Natural killer cell treated with Interleukin-12 subunit alpha and Interleukin-12 subunit beta and Interleukin-15 and Interleukin-18, amount 100 ng/mL, for 72 hours (primary cell): ENCODE results near the gene PCDHA13. TPM values are rescaled to one million over a fixed set of nuclear protein-coding genes. Genes with fewer than 3 reads are reported as not detected.

ENCODE experiments used
- ATAC-seq, 2 donors: fragments of 150-1000 bp; cut with Tn5 transposase in 1 of 2; sonication (Bioruptor Pico), chemical (Tn5 transposase) in 1 of 2; 2 replicates each; pipeline ENCODE4 v1.10.0; 2021
- DNase-seq: peaks from one replicate; pipeline ENCODE4 v3.0.0; 2022; ENCODE audit warnings: low spot score
- H3K27ac Mint-ChIP-seq, 2 donors: 1 replicate in 1 of 2; 2 replicates in 1 of 2; pipeline ENCODE4 v1.8.0; 2022; ENCODE audit warnings: mixed read lengths in 2 of 2, mild to moderate bottlenecking in 1 of 2, moderate library complexity in 1 of 2
- H3K27me3 Mint-ChIP-seq, 2 donors: 1 replicate in 1 of 2; 2 replicates in 1 of 2; pipeline ENCODE4 v1.8.0; 2022; ENCODE audit warnings: mixed read lengths in 2 of 2
- H3K36me3 Mint-ChIP-seq: one replicate; pipeline ENCODE4 v1.8.0; 2022; ENCODE audit warnings: mixed read lengths
- H3K4me1 Mint-ChIP-seq, 2 donors: 1 replicate in 1 of 2; 2 replicates in 1 of 2; pipeline ENCODE4 v1.8.0; 2022; ENCODE audit warnings: low read depth in 2 of 2, mixed read lengths in 2 of 2, mild to moderate bottlenecking in 1 of 2
- H3K4me3 Mint-ChIP-seq: one replicate; pipeline ENCODE4 v1.8.0; 2022; ENCODE audit warnings: mixed read lengths
- H3K9me3 Mint-ChIP-seq: 2 replicates; pipeline ENCODE4 v1.8.0; 2022; ENCODE audit warnings: mixed read lengths
- total RNA-seq, 2 donors: library from RNA; stranded (reverse); gene quantifications; one replicate each; pipeline ENCODE4 v1.2.3, GENCODE V29; 2022

Gene PCDHA13
- total RNA-seq, 2 donors from 2014 or later, result not detected

DNA sequence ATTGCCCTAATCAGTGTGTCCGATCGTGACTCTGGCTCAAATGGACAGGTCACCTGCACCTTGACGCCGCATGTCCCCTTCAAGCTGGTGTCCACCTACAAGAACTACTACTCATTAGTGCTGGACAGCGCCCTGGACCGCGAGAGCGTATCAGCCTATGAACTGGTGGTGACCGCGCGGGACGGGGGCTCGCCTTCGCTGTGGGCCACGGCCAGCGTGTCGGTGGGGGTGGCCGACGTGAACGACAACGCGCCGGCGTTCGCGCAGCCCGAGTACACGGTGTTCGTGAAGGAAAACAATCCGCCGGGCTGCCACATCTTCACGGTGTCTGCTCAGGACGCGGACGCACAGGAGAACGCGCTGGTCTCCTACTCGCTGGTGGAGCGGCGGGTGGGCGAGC, 1.4 kb downstream of the PCDHA13 start:
- H3K27me3 Mint-ChIP-seq, result peaks cover 9 to 25% of the 10 kb centered on the region in 2 donors
- H3K36me3 Mint-ChIP-seq, result peaks cover 20% of the 10 kb centered on the region
- H3K4me1 Mint-ChIP-seq, result no peaks in the 10 kb centered on the region
- H3K9me3 Mint-ChIP-seq, result peaks cover 14% of the 10 kb centered on the region
- DNase-seq (no peak), ATAC-seq (no peak)
- H3K4me3 Mint-ChIP-seq, result no peak overlapping the region
- H3K27ac Mint-ChIP-seq, result no peak overlapping the region

DNA sequence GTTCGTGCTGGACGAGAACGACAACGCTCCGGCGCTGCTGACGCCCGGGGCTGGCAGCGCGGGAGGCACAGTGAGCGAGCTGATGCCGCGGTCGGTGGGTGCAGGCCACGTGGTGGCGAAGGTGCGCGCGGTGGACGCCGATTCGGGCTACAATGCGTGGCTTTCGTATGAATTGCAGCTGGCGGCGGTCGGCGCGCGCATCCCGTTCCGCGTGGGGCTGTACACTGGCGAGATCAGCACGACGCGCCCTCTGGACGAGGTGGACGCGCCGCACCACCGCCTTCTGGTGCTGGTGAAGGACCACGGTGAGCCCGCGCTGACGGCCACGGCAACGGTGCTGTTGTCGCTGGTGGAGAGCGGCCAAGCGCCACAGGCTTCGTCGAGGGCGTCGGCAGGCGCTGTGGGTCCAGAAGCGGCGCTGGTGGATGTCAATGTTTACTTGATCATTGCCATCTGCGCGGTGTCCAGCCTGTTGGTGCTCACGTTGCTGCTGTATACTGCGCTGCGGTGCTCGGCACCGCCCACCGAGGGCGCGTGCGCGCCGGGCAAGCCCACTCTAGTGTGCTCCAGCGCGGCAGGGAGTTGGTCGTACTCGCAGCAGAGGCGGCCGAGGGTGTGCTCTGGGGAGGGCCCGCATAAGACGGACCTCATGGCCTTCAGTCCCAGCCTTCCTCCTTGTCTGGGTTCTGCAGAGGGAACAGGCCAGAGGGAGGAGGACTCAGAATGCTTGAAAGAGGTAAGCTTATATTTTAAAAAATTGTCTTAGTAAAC, 2.2 kb downstream of the PCDHA13 start:
- H3K27me3 Mint-ChIP-seq, result peaks cover 9 to 25% of the 10 kb centered on the region in 2 donors
- H3K9me3 Mint-ChIP-seq, result peaks cover 10% of the 10 kb centered on the region
- H3K4me3 Mint-ChIP-seq, result no peak overlapping the region
- H3K27ac Mint-ChIP-seq, result no peak overlapping the region
- ATAC-seq, result peak in 1 of 2 donors; percentile 41
- H3K4me1 Mint-ChIP-seq, result no peaks in the 10 kb centered on the region
- peaks cover 20% of the 10 kb centered on the region for H3K36me3 Mint-ChIP-seq
- DNase-seq, result no peak

DNA sequence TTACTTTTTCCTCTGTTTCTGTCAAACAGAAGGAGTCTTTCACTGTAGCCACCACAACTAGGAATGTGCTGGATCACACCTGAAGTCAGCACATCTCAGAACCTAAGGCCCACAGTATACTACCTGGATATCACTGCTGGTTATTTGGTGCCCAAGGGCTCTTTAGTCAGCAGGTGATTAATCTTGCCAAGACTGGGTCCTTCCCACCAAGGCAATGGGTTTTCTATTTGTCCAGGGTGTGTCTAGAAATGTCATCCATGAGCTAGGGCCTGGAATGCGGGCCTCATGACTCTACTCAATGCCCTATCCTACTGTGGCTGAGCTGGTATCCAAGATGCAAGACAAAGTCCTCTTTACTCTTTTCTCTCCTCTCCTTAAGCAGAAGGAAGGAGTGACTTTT, 34.4 kb downstream of the PCDHA13 start:
- Mint-ChIP-seq H3K27ac (no peak overlapping the region), H3K9me3 (peaks cover 14% of the 10 kb centered on the region), H3K4me1 (no peaks in the 10 kb centered on the region), H3K36me3 (no peaks in the 10 kb centered on the region), H3K4me3 (no peak overlapping the region), H3K27me3 (no peaks in the 10 kb centered on the region)
- no peak for DNase-seq
- ATAC-seq, result no peak

DNA sequence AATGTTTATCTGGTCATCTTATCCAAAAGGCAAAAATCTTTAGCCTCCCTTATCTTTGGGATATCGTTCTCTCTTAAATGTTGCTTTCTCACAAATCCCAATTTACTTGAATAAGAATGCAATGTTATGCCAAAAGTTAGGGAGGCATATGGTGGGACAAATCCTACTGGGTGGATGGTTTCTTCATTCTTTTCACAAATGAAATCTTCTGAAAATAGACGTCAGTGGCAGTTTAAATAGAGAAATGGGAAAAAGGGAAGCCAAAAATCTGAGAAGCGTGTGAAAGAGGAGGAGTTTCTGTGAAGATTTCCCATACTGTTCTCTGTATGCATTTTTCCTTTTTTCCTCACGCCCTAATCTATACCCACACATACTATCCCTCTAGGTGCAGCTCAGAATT, 41.7 kb downstream of the PCDHA13 start:
- H3K27ac Mint-ChIP-seq, result no peak overlapping the region

DNA sequence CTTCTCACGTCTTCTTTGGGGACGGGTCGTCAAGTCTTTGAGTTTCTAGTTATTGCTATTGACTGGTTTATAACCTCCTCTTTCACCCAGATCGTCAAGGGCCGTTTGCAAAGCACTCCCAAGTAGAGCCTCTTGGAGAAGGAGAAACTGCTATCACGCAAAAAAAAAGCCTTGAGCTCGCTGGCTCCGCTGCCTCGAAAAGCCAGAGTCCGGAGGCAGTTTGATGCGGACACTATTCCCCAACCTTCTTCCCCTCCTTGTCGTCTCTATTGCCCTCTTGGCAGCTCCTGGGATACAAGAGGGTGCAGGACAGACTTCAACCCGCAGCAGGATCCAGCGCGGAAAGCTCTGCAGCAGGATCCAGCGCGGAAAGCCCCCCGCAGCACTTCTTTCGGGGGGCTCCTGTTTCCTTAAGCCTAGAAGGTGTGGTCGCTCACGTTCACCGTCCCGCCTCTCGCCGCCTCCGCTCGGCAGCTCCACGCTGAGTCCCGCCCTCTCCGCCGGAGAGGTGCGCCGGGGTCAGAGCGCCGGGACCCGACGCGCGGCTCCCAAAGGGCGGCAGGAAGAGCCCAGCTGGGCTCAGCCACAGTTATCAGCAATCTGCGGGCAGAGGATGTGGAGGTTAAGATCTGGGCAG, 44.0 kb downstream of the PCDHA13 start, which contains the start of gene PCDHAC1:
Gene PCDHAC1 (plus strand): TSS at position 494 of the 637 bp plus-strand sequence. CDS start 594 bp downstream, outside the sequence.
- Mint-ChIP-seq H3K4me3 (no peak within 1 kb of the TSS), H3K27me3 (peaks cover 11 to 22% of the 10 kb centered on the region in 2 donors), H3K36me3 (no peaks in the 10 kb centered on the region), H3K9me3 (no peaks in the 10 kb centered on the region), H3K27ac (no peak within 1 kb of the TSS), H3K4me1 (no peaks in the 10 kb centered on the region)
- DNase-seq (no peak), ATAC-seq (peak in 1 of 2 donors; percentile 31)

More for the DNA sequence above, 41.7 kb downstream of the PCDHA13 start:
- H3K4me1 Mint-ChIP-seq, result no peaks in the 10 kb centered on the region
- DNase-seq (no peak), ATAC-seq (no peak)
- H3K4me3 Mint-ChIP-seq, result no peak overlapping the region
- H3K27me3 Mint-ChIP-seq, result peaks cover 9 to 11% of the 10 kb centered on the region in 2 donors
- H3K36me3 Mint-ChIP-seq, result no peaks in the 10 kb centered on the region
- peaks cover 4% of the 10 kb centered on the region for H3K9me3 Mint-ChIP-seq

DNA sequence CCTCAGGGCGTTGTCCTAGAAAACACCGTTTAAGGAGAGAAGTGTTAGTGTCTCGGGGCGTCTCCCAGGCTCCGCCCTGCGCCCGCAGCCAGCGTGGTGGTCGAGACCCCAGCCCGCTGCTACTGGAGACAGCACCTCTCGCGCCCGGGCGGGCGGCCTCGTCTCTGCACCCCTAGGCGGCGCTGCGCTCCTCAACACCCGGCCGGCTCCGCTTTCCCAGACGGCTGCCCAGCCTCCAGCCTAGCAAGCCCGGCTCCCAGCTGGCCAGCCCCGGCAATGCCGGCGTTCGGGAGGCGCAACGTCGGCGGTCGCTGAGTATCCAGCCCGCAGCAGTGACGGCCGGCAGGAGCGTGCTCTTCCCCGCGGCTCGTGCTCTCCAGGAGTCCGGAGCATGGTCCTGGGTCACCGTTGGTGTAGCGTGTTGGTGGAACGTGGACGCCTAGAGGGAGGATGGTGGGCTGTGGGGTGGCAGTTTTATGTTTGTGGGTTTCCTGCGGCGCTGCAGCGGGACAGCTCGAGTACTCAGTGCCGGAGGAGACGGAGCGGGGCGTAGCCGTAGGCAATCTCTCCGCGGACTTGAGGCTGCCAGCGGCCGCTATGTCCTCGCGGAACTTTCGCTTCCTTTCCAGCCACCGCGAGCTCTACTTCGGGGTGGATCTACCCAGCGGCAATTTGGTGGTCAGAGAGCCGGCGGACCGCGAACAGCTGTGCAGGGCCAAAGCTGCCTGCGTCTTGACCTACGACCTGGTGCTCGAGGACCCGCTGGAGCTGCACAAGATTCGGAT, 44.7 kb downstream of the PCDHA13 start:
- no peak for DNase-seq
- Mint-ChIP-seq H3K27ac (no peak overlapping the region), H3K4me3 (no peak overlapping the region)

DNA sequence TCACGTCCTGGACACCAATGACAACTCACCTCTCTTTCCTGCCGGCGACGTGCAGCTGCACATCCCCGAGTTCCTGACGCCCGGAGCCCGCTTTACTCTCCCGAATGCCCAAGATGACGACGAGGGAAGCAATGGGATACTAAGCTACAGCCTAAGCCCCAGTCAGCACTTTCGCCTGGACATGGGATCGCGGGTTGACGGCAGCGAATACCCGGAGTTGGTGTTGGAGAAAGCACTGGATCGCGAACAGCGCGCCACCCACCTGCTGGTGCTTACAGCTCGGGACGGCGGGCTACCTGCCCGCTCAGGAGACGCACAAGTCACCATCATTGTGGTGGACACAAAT, 45.3 kb downstream of the PCDHA13 start:
- no peak for DNase-seq
- H3K27ac Mint-ChIP-seq, result no peak overlapping the region
- ATAC-seq, result no peak
- no peak overlapping the region for H3K4me3 Mint-ChIP-seq
- H3K27me3 Mint-ChIP-seq, result peaks cover 10 to 22% of the 10 kb centered on the region in 2 donors
- H3K36me3 Mint-ChIP-seq, result no peaks in the 10 kb centered on the region
- no peaks in the 10 kb centered on the region for H3K4me1 Mint-ChIP-seq
- no peaks in the 10 kb centered on the region for H3K9me3 Mint-ChIP-seq

More for the DNA sequence above, 44.7 kb downstream of the PCDHA13 start:
- peak in 1 of 2 donors; percentile 31 for ATAC-seq
- Mint-ChIP-seq H3K36me3 (no peaks in the 10 kb centered on the region), H3K27me3 (peaks cover 11 to 22% of the 10 kb centered on the region in 2 donors), H3K9me3 (no peaks in the 10 kb centered on the region), H3K4me1 (no peaks in the 10 kb centered on the region)

Other genes with a start within 250 kb of the PCDHA13 start
- gene CD14, start 248.9 kb upstream of the PCDHA13 start, total RNA-seq, result under 1 TPM; 0.92 to 1.00 TPM
- gene TMCO6, start 242.7 kb upstream of the PCDHA13 start, total RNA-seq, result 10 to 100 TPM; 11.6 to 30.3 TPM
- 10 to 100 TPM; 56.2 to 56.8 TPM for gene NDUFA2, start 234.5 kb upstream of the PCDHA13 start, total RNA-seq
- 10 to 100 TPM; 78.9 to 93.2 TPM for gene IK, start 234.3 kb upstream of the PCDHA13 start, total RNA-seq
- 10 to 100 TPM; 43.7 to 52.7 TPM for gene WDR55, start 217.2 kb upstream of the PCDHA13 start, total RNA-seq
- gene DND1, start 208.5 kb upstream of the PCDHA13 start, total RNA-seq, result 1 to 10 TPM; 3.3 to 7.8 TPM
- gene HARS1, start 190.8 kb upstream of the PCDHA13 start, total RNA-seq, result 100 to 1,000 TPM; 104 to 113 TPM
- gene HARS2, start 190.7 kb upstream of the PCDHA13 start, total RNA-seq, result 10 to 100 TPM; 28.2 to 33.9 TPM
- gene ZMAT2, start 181.7 kb upstream of the PCDHA13 start, total RNA-seq, result 10 to 100 TPM; 57.0 to 62.1 TPM
- not detected for gene PCDHA1, start 96.0 kb upstream of the PCDHA13 start, total RNA-seq
- gene PCDHA2, start 87.3 kb upstream of the PCDHA13 start, total RNA-seq, result not detected
- gene PCDHA3, start 81.1 kb upstream of the PCDHA13 start, total RNA-seq, result not detected
- not detected for gene PCDHA4, start 75.1 kb upstream of the PCDHA13 start, total RNA-seq
- not detected for gene PCDHA5, start 60.5 kb upstream of the PCDHA13 start, total RNA-seq
- not detected for gene PCDHA6, start 54.2 kb upstream of the PCDHA13 start, total RNA-seq
- gene PCDHA7, start 47.9 kb upstream of the PCDHA13 start, total RNA-seq, result not detected
- not detected for gene PCDHA8, start 40.9 kb upstream of the PCDHA13 start, total RNA-seq
- gene PCDHA9, start 33.7 kb upstream of the PCDHA13 start, total RNA-seq, result not detected
- not detected for gene PCDHA10, start 26.2 kb upstream of the PCDHA13 start, total RNA-seq
- gene PCDHA11, start 13.2 kb upstream of the PCDHA13 start, total RNA-seq, result not detected
- gene PCDHA12, start 6.8 kb upstream of the PCDHA13 start, total RNA-seq, result not detected
- gene PCDHAC1, start 44.2 kb downstream of the PCDHA13 start, total RNA-seq, result not detected
- gene PCDHAC2, start 84.4 kb downstream of the PCDHA13 start, total RNA-seq, result not detected
- gene PCDHB1, start 169.2 kb downstream of the PCDHA13 start, total RNA-seq, result not detected
- not detected for gene PCDHB2, start 212.5 kb downstream of the PCDHA13 start, total RNA-seq
- not detected for gene PCDHB3, start 218.3 kb downstream of the PCDHA13 start, total RNA-seq
- not detected for gene PCDHB4, start 239.7 kb downstream of the PCDHA13 start, total RNA-seq